ENCODE results near the gene TSC22D1. TPM values are rescaled to one million over a fixed set of nuclear protein-coding genes. Genes with fewer than 3 reads are reported as not detected.

The TSC22D1 gene
- total RNA-seq, 1 donor: 173 TPM

GRCh38 chr13:44388427-44389059 is 187.6 kb downstream of the TSC22D1 start:
- Histone ChIP-seq H3K36me3 (ENCODE audit: insufficient read depth, low read length) (no peaks in the 10 kb centered on the region), H3K4me1 (ENCODE audit: insufficient read depth, low read length) (no peaks in the 10 kb centered on the region), H2AFZ (ENCODE audit: low read length) (no peak overlapping the region), H3K79me2 (ENCODE audit: insufficient read depth, low read length) (no peaks in the 10 kb centered on the region), H3K4me3 (ENCODE audit: insufficient read depth, low read length) (no peak overlapping the region), H3K9me3 (ENCODE audit: low read depth, low read length) (no peaks in the 10 kb centered on the region), H3K27ac (ENCODE audit: low read depth, low read length) (no peak overlapping the region), H3K27me3 (ENCODE audit: insufficient read depth, low read length) (no peaks in the 10 kb centered on the region), H3K4me2 (ENCODE audit: insufficient read depth, low read length) (no peak overlapping the region), H4K20me1 (ENCODE audit: insufficient read depth, low read length) (no peaks in the 10 kb centered on the region)
- DNase-seq (ENCODE audit: insufficient read length, low spot score, missing footprints): no peak
- TF ChIP-seq, protein P1, sequence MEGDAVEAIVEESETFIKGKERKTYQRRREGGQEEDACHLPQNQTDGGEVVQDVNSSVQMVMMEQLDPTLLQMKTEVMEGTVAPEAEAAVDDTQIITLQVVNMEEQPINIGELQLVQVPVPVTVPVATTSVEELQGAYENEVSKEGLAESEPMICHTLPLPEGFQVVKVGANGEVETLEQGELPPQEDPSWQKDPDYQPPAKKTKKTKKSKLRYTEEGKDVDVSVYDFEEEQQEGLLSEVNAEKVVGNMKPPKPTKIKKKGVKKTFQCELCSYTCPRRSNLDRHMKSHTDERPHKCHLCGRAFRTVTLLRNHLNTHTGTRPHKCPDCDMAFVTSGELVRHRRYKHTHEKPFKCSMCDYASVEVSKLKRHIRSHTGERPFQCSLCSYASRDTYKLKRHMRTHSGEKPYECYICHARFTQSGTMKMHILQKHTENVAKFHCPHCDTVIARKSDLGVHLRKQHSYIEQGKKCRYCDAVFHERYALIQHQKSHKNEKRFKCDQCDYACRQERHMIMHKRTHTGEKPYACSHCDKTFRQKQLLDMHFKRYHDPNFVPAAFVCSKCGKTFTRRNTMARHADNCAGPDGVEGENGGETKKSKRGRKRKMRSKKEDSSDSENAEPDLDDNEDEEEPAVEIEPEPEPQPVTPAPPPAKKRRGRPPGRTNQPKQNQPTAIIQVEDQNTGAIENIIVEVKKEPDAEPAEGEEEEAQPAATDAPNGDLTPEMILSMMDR (IDR thresholded peaks at IDR 0.05; ENCODE audit: extremely low read depth, low read depth, low read length): no peak

GRCh38 chr13:44386913-44387556 is 189.1 kb downstream of the TSC22D1 start:
- Histone ChIP-seq H3K27ac (ENCODE audit: low read depth, low read length) (no peak overlapping the region), H3K36me3 (ENCODE audit: insufficient read depth, low read length) (no peaks in the 10 kb centered on the region), H3K27me3 (ENCODE audit: insufficient read depth, low read length) (no peaks in the 10 kb centered on the region), H3K4me1 (ENCODE audit: insufficient read depth, low read length) (no peaks in the 10 kb centered on the region), H3K9me3 (ENCODE audit: low read depth, low read length) (no peaks in the 10 kb centered on the region), H2AFZ (ENCODE audit: low read length) (no peak overlapping the region), H4K20me1 (ENCODE audit: insufficient read depth, low read length) (no peaks in the 10 kb centered on the region), H3K4me2 (ENCODE audit: insufficient read depth, low read length) (no peak overlapping the region), H3K79me2 (ENCODE audit: insufficient read depth, low read length) (no peaks in the 10 kb centered on the region), H3K4me3 (ENCODE audit: insufficient read depth, low read length) (no peak overlapping the region)
- TF ChIP-seq, protein P1 (IDR thresholded peaks at IDR 0.05; ENCODE audit: extremely low read depth, low read depth, low read length): no peak
- DNase-seq (ENCODE audit: insufficient read length, low spot score, missing footprints): no peak

GRCh38 chr13:44385847-44386246 is 190.3 kb downstream of the TSC22D1 start:
- Histone ChIP-seq H3K27ac (ENCODE audit: low read depth, low read length) (no peak overlapping the region), H3K4me1 (ENCODE audit: insufficient read depth, low read length) (peaks cover 1% of the 10 kb centered on the region), H3K9me3 (ENCODE audit: low read depth, low read length) (no peaks in the 10 kb centered on the region), H3K4me3 (ENCODE audit: insufficient read depth, low read length) (no peak overlapping the region), H3K27me3 (ENCODE audit: insufficient read depth, low read length) (no peaks in the 10 kb centered on the region), H2AFZ (ENCODE audit: low read length) (no peak overlapping the region), H3K79me2 (ENCODE audit: insufficient read depth, low read length) (no peaks in the 10 kb centered on the region), H3K4me2 (ENCODE audit: insufficient read depth, low read length) (no peak overlapping the region), H3K36me3 (ENCODE audit: insufficient read depth, low read length) (no peaks in the 10 kb centered on the region), H4K20me1 (ENCODE audit: insufficient read depth, low read length) (no peaks in the 10 kb centered on the region)
- DNase-seq (ENCODE audit: insufficient read length, low spot score, missing footprints): no peak
- TF ChIP-seq, protein P1 (IDR thresholded peaks at IDR 0.05; ENCODE audit: extremely low read depth, low read depth, low read length): no peak

DNA sequence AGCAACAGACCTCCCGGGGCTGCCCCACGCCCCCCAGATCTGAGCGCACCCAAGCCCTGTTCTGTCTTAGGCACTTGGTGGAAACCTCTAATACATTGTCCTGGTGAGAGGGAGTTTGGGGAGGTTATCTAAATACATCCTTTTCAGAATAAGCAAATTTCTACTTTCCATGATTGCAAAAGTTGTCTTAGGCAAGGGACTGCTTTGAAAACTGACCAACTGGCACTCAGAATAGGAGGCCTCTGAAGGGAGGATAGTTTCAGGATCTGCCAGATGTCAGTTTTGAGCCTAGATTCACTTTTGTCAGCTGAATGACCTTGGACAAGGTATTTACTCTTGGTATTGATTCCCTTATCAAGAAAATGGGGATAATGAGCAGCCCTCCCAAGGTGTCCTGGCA is 190.7 kb downstream of the TSC22D1 start:
- no peaks in the 10 kb centered on the region for H3K79me2 ChIP-seq (ENCODE audit: insufficient read depth, low read length)
- no peak overlapping the region for H3K4me3 ChIP-seq (ENCODE audit: insufficient read depth, low read length)
- no peaks in the 10 kb centered on the region for H3K27me3 ChIP-seq (ENCODE audit: insufficient read depth, low read length)
- H2AFZ ChIP-seq (ENCODE audit: low read length): no peak overlapping the region
- TF ChIP-seq, protein P1 (IDR thresholded peaks at IDR 0.05; ENCODE audit: extremely low read depth, low read depth, low read length): no peak
- no peaks in the 10 kb centered on the region for H3K9me3 ChIP-seq (ENCODE audit: low read depth, low read length)
- H4K20me1 ChIP-seq (ENCODE audit: insufficient read depth, low read length): no peaks in the 10 kb centered on the region
- no peaks in the 10 kb centered on the region for H3K36me3 ChIP-seq (ENCODE audit: insufficient read depth, low read length)
- no peak overlapping the region for H3K27ac ChIP-seq (ENCODE audit: low read depth, low read length)
- no peak overlapping the region for H3K4me2 ChIP-seq (ENCODE audit: insufficient read depth, low read length)
- DNase-seq (ENCODE audit: insufficient read length, low spot score, missing footprints): no peak
- H3K4me1 ChIP-seq (ENCODE audit: insufficient read depth, low read length): peaks cover 6% of the 10 kb centered on the region
